Activated CD4-positive, alpha-beta T cell treated with anti-CD3 and anti-CD28 coated beads, Interleukin-2, amount 50 U/mL, for 4 hours (primary cell): ENCODE measurements around the gene SLC4A1.
"Not testable (repeated sequence)": the region's sequence is repeated elsewhere in the genome, so short reads cannot be mapped to it uniquely, and the experiment has no call there.

Experiments
- DNase-seq, 2 experiments: peaks; one replicate each; pipeline ENCODE4 v3.0.0-alpha.2; 2020

Gene SLC4A1

GRCh38 chr17:44255915-44256314, 12.0 kb downstream of the SLC4A1 start:
- no peak for DNase-seq

- DNase-seq = no peak
Measured at GRCh38 chr17:44254361-44255095, 13.4 kb downstream of the SLC4A1 start.

GRCh38 chr17:44253006-44253405, 14.9 kb downstream of the SLC4A1 start:
- no peak for DNase-seq

- DNase-seq = no peak
Measured at GRCh38 chr17:44251062-44251461, 16.9 kb downstream of the SLC4A1 start.

- DNase-seq = no peak
Measured at GRCh38 chr17:44249501-44250246, 18.3 kb downstream of the SLC4A1 start.

GRCh38 chr17:44247876-44248736, 19.8 kb downstream of the SLC4A1 start:
- no peak for DNase-seq

- no peak for DNase-seq
Measured at GRCh38 chr17:44247440-44247841, 20.5 kb downstream of the SLC4A1 start.

GRCh38 chr17:44241106-44241624, 26.8 kb downstream of the SLC4A1 start:
- DNase-seq = no peak

GRCh38 chr17:44237886-44238285, 30.0 kb downstream of the SLC4A1 start:
- not testable (repeated sequence) for DNase-seq

- no peak for DNase-seq
Measured at GRCh38 chr17:44236444-44236991, 31.4 kb downstream of the SLC4A1 start.

- no peak for DNase-seq
Measured at GRCh38 chr17:44235583-44235936, 32.4 kb downstream of the SLC4A1 start.

GRCh38 chr17:44233582-44233981, 34.4 kb downstream of the SLC4A1 start:
- no peak for DNase-seq

- no peak for DNase-seq
Measured at GRCh38 chr17:44232061-44232460, 35.9 kb downstream of the SLC4A1 start.

GRCh38 chr17:44230140-44230539, 37.8 kb downstream of the SLC4A1 start:
- DNase-seq = no peak

GRCh38 chr17:44229090-44229489, 38.8 kb downstream of the SLC4A1 start:
- DNase-seq = no peak

GRCh38 chr17:44223541-44224071, 44.3 kb downstream of the SLC4A1 start:
- no peak for DNase-seq

GRCh38 chr17:44222112-44222869, 45.6 kb downstream of the SLC4A1 start:
- DNase-seq = peak; percentile 12 to 25

GRCh38 chr17:44221862-44222111, 46.1 kb downstream of the SLC4A1 start:
- no peak for DNase-seq

GRCh38 chr17:44221084-44221861, 46.7 kb downstream of the SLC4A1 start:
- peak; percentile 37 for DNase-seq

- DNase-seq = peak; percentile 44 to 45
Measured at GRCh38 chr17:44220213-44221083, 47.5 kb downstream of the SLC4A1 start.
